Measurements from ENCODE around the gene SLC22A12.

DNA sequence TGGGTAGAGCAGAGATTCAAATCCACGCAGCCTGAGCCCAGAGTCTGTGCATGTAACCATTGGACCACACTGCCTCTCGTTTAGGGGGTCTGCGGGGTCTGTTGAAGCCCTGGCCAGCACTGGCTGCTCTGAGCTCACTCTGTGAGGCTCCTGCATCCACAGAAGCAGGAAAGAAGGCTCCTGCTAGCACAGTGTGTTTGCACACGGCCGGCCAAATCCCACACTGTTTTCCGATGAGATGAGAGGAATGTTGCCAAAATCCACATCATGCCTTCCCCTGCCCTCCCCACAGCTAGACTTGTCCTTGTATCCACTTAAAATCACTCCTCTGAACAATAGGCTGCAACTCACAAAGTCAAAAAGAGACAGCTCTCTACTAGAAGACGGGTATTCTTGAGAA is 10.6 kb upstream of the SLC22A12 start:
- no peak for TF ChIP-seq POLR2A (IDR thresholded peaks at IDR 0.05)
- TF ChIP-seq CTCF (IDR thresholded peaks at IDR 0.05) = no peak
